NB4 (cell line): ENCODE measurements around the gene KISS1R.

Source experiments
- DNase-seq: peaks from one replicate; pipeline ENCODE4 v3.0.0; 2010; ENCODE audit warnings: low read depth
- H3K4me3 ChIP-seq: one replicate; pipeline ENCODE4 v1.5.1; 2011; ENCODE audit warnings: mild to moderate bottlenecking, low read depth, low read length, moderate library complexity
- MAX ChIP-seq: IDR thresholded peaks from 2 replicates; pipeline ENCODE4 v1.6.1; 2011; ENCODE audit warnings: low read depth, low read length
- MYC ChIP-seq: IDR thresholded peaks from 2 replicates; pipeline ENCODE4 v1.6.1; 2011; ENCODE audit warnings: low read depth, low read length
- POLR2A ChIP-seq: IDR thresholded peaks from 2 replicates; pipeline ENCODE4 v1.6.1; 2011; ENCODE audit warnings: mild to moderate bottlenecking; ENCODE audit not compliant: insufficient read length; ENCODE audit errors: extremely low read depth
- TF ChIP-seq, protein P1 (sequence below): IDR thresholded peaks from one replicate; pipeline ENCODE4 v1.5.1; 2012; ENCODE audit warnings: low read depth, low read length

The KISS1R gene

DNA sequence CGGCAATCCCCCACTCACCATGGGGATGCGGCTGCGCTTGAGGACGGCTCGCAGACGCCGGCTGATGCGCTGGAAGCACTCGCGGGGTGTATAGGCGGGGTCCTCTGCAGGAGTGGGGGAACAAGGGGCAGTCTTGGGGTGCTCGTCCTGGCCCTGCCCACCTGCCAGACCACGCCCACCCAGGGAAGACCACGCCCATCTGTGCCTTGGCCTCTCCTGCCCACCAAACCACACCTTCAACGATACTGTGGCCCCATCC, 17.2 kb upstream of the KISS1R start:
- DNase-seq = no peak
- TF ChIP-seq MAX (no peak), POLR2A (no peak)
- TF ChIP-seq, protein P1, sequence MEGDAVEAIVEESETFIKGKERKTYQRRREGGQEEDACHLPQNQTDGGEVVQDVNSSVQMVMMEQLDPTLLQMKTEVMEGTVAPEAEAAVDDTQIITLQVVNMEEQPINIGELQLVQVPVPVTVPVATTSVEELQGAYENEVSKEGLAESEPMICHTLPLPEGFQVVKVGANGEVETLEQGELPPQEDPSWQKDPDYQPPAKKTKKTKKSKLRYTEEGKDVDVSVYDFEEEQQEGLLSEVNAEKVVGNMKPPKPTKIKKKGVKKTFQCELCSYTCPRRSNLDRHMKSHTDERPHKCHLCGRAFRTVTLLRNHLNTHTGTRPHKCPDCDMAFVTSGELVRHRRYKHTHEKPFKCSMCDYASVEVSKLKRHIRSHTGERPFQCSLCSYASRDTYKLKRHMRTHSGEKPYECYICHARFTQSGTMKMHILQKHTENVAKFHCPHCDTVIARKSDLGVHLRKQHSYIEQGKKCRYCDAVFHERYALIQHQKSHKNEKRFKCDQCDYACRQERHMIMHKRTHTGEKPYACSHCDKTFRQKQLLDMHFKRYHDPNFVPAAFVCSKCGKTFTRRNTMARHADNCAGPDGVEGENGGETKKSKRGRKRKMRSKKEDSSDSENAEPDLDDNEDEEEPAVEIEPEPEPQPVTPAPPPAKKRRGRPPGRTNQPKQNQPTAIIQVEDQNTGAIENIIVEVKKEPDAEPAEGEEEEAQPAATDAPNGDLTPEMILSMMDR = no peak
- H3K4me3 ChIP-seq = no peak overlapping the region

- TF ChIP-seq MYC (no peak), MAX (no peak), POLR2A (no peak)
- TF ChIP-seq, protein P1 = no peak
- H3K4me3 ChIP-seq = no peak overlapping the region
- DNase-seq = no peak
Measured at GRCh38 chr19:900302-901111, 16.6 kb upstream of the KISS1R start.

GRCh38 chr19:901216-902092, 15.7 kb upstream of the KISS1R start:
- H3K4me3 ChIP-seq = no peak overlapping the region
- DNase-seq = no peak
- no peak for TF ChIP-seq POLR2A
- TF ChIP-seq MAX = no peak
- TF ChIP-seq, protein P1 = no peak
- TF ChIP-seq MYC = no peak

- TF ChIP-seq POLR2A = no peak
- TF ChIP-seq MAX = no peak
- TF ChIP-seq, protein P1 = no peak
- no peak for TF ChIP-seq MYC
- no peak overlapping the region for H3K4me3 ChIP-seq
- no peak for DNase-seq
Measured at GRCh38 chr19:902093-902370, 15.1 kb upstream of the KISS1R start.

DNA sequence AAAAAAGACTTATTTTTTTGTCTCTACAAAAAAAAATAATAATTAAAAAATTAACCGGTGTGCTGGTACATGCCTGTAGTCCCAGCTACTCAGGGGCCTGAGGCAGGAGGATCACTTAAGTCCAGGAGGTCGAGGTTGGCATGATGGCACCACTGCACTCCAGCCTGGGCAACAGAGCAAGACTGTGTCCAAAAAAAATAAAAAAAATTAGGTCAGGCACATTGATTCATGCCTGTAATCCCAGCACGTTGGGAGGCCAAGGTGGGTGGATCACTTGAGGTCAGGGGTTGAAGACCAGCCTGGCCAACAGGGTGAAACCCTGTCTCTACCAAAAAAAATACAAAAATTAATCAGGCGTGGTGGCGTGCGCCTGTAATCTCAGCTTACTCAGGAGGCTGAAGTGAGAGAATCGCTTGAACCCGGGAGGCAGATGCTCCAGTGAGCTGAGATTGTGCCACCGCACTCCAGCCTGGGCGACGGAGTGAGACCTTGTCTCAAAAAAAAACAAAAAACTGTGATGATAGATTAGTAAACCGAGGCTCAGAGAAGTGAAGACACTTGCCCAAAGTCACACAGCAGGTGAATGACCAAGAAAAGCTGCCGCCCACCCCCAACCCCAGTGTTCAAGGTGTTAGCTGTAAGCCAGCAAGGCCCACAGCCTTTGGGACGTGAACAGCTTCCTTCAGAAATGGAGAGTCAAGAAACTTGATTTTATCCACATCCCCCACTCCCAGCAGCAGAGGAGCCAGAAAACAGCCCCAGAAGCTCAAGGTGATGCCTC, 14.5 kb upstream of the KISS1R start:
- no peak overlapping the region for H3K4me3 ChIP-seq
- DNase-seq = no peak
- TF ChIP-seq MYC (no peak), POLR2A (no peak), MAX (no peak)
- TF ChIP-seq, protein P1 = no peak
